Heart right ventricle (tissue), 16 donors: Measurements from ENCODE around the gene AP4M1. TPM values are rescaled to one million over a fixed set of nuclear protein-coding genes. Genes with fewer than 3 reads are reported as not detected.

ENCODE experiments used
- ATAC-seq, 8 donors: fragments of 200-7000 bp; cut with Tn5 transposase; one replicate each; pipeline ENCODE4 v1.9.1; 2020; ENCODE audit warnings: mild to moderate bottlenecking in 8 of 8, moderate library complexity in 8 of 8, moderate number of reproducible peaks in 1 of 8
- DNase-seq, 2 donors: peaks; one replicate each; pipeline ENCODE4 v3.0.0-alpha.2; 2020
- H3K27ac ChIP-seq, 10 donors: fragments of 200-600 bp; sonication (generic) in 2 of 10; one replicate each; pipeline versions ENCODE4 v1.5.0 to v1.8.0; 2020 to 2022; ENCODE audit warnings: mild to moderate bottlenecking in 3 of 10
- H3K27me3 ChIP-seq, 7 donors: fragments of 200-600 bp; one replicate each; pipeline ENCODE4 v1.8.0; 2021 to 2022; ENCODE audit warnings: mild to moderate bottlenecking in 2 of 7
- H3K36me3 ChIP-seq, 9 donors: fragments of 200-600 bp; sonication (generic) in 1 of 9; one replicate each; pipeline versions ENCODE4 v1.5.0 to v1.8.0; 2020 to 2022; ENCODE audit warnings: mild to moderate bottlenecking in 2 of 9
- H3K4me1 ChIP-seq, 9 donors: fragments of 200-600 bp; sonication (generic) in 1 of 9; one replicate each; pipeline versions ENCODE4 v1.5.0 to v1.8.0; 2020 to 2022; ENCODE audit warnings: mild to moderate bottlenecking in 4 of 9
- H3K4me3 ChIP-seq, 10 donors: fragments of 200-600 bp; sonication (generic) in 2 of 10; one replicate each; pipeline versions ENCODE4 v1.5.0 to v1.8.0; 2020 to 2022; ENCODE audit warnings: mild to moderate bottlenecking in 7 of 10, moderate library complexity in 2 of 10
- H3K9me3 ChIP-seq, 11 donors: fragments of 200-600 bp in 10 of 11; sonication (generic) in 2 of 11; one replicate each; pipeline versions ENCODE4 v1.5.0 to v1.8.0; 2013 to 2022; ENCODE audit warnings: mild to moderate bottlenecking in 2 of 11, control low read depth in 1 of 11, moderate library complexity in 1 of 11
- CTCF ChIP-seq, 9 donors: fragments of 200-600 bp; sonication (generic) in 2 of 9; IDR thresholded peaks; one replicate each; pipeline versions ENCODE4 v1.5.0 to v1.8.0; 2021 to 2022; ENCODE audit warnings: antibody characterized with exemption in 9 of 9, mild to moderate bottlenecking in 5 of 9, moderate library complexity in 1 of 9
- WGBS, 2 donors: extraction: QIAGEN DNeasy Blood & Tissue Kit; methylation state at CpG; one replicate each; pipeline ENCODE4 v1.1.7; 2013; ENCODE audit warnings: inconsistent platforms in 1 of 2; 5-methylcytosine and 5-hydroxymethylcytosine counted together
- intact Hi-C, 10 donors: fragments of 100-400 bp; cut with DNase I; formaldehyde crosslinking; loops; one replicate each; pipeline versions ENCODE4 v1.11.1 to v1.14.2; 2022
- polyA plus RNA-seq, 2 donors: library from polyadenylated mRNA; stranded (reverse); fragments of 200-250 nt; gene quantifications; one replicate each; pipeline ENCODE4 v1.2.3, GENCODE V29; 2013
- total RNA-seq, 10 donors: library from RNA; stranded (reverse); fragmentation: NEBNext Ultra II Directional in 3 of 10; extraction: Animal tissue kit (Norgen Biotek cat#: 25700) in 3 of 10; gene quantifications; one replicate each; pipeline versions ENCODE4 v1.2.1 to v1.2.4, GENCODE V29; 2021 to 2023
- donor health status: Arrhythmogenic right ventricular cardiomyopathy.
- donor health status: ischemic (EF 13 %, LVEDD 7.1; RV severe dilation, severe dysfunction).
- donor health status: healthy with polysubstance abuse.
- donor health status: DM: no; HTN: yes; CAD: no.
- donor health status: DM: no; HTN: no; CAD: no.
- donor health status: ischemic (EF 25% LVEDD 6.9; RV normal size, moderate dysfunction).
- donor health status: ischemic (EF 25% LVEDD 5.7; RV mildly dilated, moderate dysfunction).
- donor health status: healthy.
- donor health status: DM: yes; HTN: yes; CAD: no.
- donor health status: Ischemic cardiomyopathy.
- donor health status: ischemic (EF 35%, LVEDD 5.7; RV mildly dilated, moderate dysfunction).
- donor health status: nonischemic (EF 11% LVEDD 7.7; RV severe dilation, severe dysfunction).
- donor health status: DM: yes; HTN: yes; CAD: no.
- donor health status: PGD.
- donor health status: ischemic (EF 29% LVEDD 5.4; RV normal size, mild dysfunction).
- donor health status: nonischemic (EF 23%, LVEDD 6.1; RV moderate dilation, normal function).

The AP4M1 gene
- total and polyA plus RNA-seq, 12 donors: 8.4 to 20.6 (median 11.1) TPM

GRCh38 chr7:100111914-100112313 is 10.5 kb downstream of the AP4M1 start:
- Histone ChIP-seq H3K4me3 (no peak overlapping the region), H3K36me3 (peaks cover 0 to 84% (median 23%) of the 10 kb centered on the region in 9 donors), H3K27me3 (no peaks in the 10 kb centered on the region), H3K9me3 (no peaks in the 10 kb centered on the region), H3K27ac (no peak overlapping the region), H3K4me1 (no peaks in the 10 kb centered on the region)
- WGBS, 2 donors: 86 to 90% methylated on average over 13 of the region's 13 CpGs
- intact Hi-C loops: no loop called here
- DNase-seq (no peak), ATAC-seq (no peak)
- TF ChIP-seq CTCF (IDR thresholded peaks at IDR 0.05): no peak

- DNase-seq (no peak), ATAC-seq (no peak)
- H3K9me3 ChIP-seq: no peaks in the 10 kb centered on the region
- H3K36me3 ChIP-seq: peaks cover 0 to 53% (median 18%) of the 10 kb centered on the region in 9 donors
- intact Hi-C loops: no loop called here
- no peak overlapping the region for H3K27ac ChIP-seq
- TF ChIP-seq CTCF (IDR thresholded peaks at IDR 0.05): no peak
- H3K4me3 ChIP-seq: no peak overlapping the region
- H3K4me1 ChIP-seq: peaks cover under 1 to 12% (median 8%) of the 10 kb centered on the region in 9 donors
- no peaks in the 10 kb centered on the region for H3K27me3 ChIP-seq
- WGBS, 2 donors: 88 to 91% methylated on average over 7 of the region's 7 CpGs
Measured at GRCh38 chr7:100115026-100115425, 13.6 kb downstream of the AP4M1 start.

GRCh38 chr7:100118388-100119071 is 17.1 kb downstream of the AP4M1 start:
- DNase-seq: no peak
- no peak for TF ChIP-seq CTCF (IDR thresholded peaks at IDR 0.05)
- ATAC-seq: no peak
- peak overlapping the region in 9 of 10 donors; percentile 83 to 94 (median 87) for H3K27ac ChIP-seq
- H3K9me3 ChIP-seq: no peaks in the 10 kb centered on the region
- H3K36me3 ChIP-seq: peaks cover 0 to 28% (median 0%) of the 10 kb centered on the region in 9 donors
- no peaks in the 10 kb centered on the region for H3K27me3 ChIP-seq
- peak overlapping the region; percentile 51 to 86 (median 74) for H3K4me3 ChIP-seq
- H3K4me1 ChIP-seq: peaks cover 5 to 21% (median 17%) of the 10 kb centered on the region in 9 donors
- 22 to 24% methylated on average over 18 of the region's 18 CpGs for WGBS, 2 donors
- intact Hi-C loops: loop anchor here in 3 of 10 donors (1.0 to 2.0 kb wide), 2 partner anchors 17 to 18 kb away; partner anchors contain the start of genes AP4M1 (in 3 of the 3) and MCM7 (in 3 of the 3)

GRCh38 chr7:100119072-100119969 is 17.9 kb downstream of the AP4M1 start, which contains the start of the genes CNPY4 and TAF6:
TSS of gene CNPY4 (plus strand) at chr7:100119634. CDS start at chr7:100119745, 111 bp downstream.
TSS of gene TAF6 (minus strand) at chr7:100119358. CDS start at chr7:100114209, 5,149 bp downstream.
- intact Hi-C loops: loop anchor here in 3 of 10 donors (1.0 to 2.0 kb wide), 2 partner anchors 18 to 19 kb away; partner anchors contain the start of genes AP4M1 (in 3 of the 3) and MCM7 (in 3 of the 3)

More at GRCh38 chr7:100119072-100119969, 17.9 kb downstream of the AP4M1 start, which contains the start of the genes CNPY4 and TAF6:
- TF ChIP-seq CTCF (IDR thresholded peaks at IDR 0.05): peak in 1 of 9 donors; percentile 3
- Histone ChIP-seq H3K27me3 (no peaks in the 10 kb centered on the region), H3K4me3 (peak within 1 kb of the TSS; percentile 51 to 86 (median 74)), H3K4me1 (peaks cover 5 to 21% (median 17%) of the 10 kb centered on the region in 9 donors), H3K36me3 (peaks cover 0 to 25% (median 0%) of the 10 kb centered on the region in 9 donors), H3K9me3 (no peaks in the 10 kb centered on the region), H3K27ac (peak within 1 kb of the TSS; percentile 83 to 94 (median 89))
- WGBS, 2 donors: 0% methylated on average over 49 of the region's 49 CpGs
- ATAC-seq: peak; percentile 91 to 98 (median 95)
- DNase-seq: peak; percentile 96 to 97
